Measurements from ENCODE around the gene ADA.

ADA gene

DNA sequence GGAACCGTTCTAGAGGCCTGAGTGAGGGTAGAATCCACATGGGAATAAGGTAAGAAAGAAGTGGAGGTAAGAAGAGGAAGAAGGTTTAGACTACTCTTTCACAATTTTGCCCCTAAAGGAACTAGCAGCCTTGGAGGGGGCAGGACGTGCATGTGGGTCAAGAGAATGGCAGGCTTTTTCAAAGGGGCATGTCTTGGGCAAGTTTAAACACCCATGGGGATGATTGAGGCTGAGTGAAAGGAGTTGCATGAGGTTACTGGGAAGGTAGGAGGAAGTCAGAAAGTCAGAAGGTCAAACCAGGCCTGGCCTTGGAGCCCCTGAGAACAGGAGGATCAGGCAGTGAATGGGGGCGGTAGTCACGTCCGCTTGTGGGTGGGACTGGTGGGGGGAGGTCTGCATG lies 10.2 kb downstream of the ADA start:
- no peaks in the 10 kb centered on the region for H3K9me2 ChIP-seq (replicated peaks; ENCODE audit: low read depth, low read length)
- H3K4me1 ChIP-seq (ENCODE audit: insufficient read depth, low read length, poor library complexity, severe bottlenecking) = peaks cover 52% of the 10 kb centered on the region
- no peaks in the 10 kb centered on the region for H4K20me1 ChIP-seq (ENCODE audit: insufficient read depth, low read length, poor library complexity, severe bottlenecking)
- no peaks in the 10 kb centered on the region for H3K9me3 ChIP-seq (ENCODE audit: insufficient read depth, low read depth, low read length)
- peaks cover 73% of the 10 kb centered on the region for H3K79me2 ChIP-seq (ENCODE audit: insufficient read depth, low read length)
- no peaks in the 10 kb centered on the region for H3K27me3 ChIP-seq (ENCODE audit: insufficient read depth, low read length, poor library complexity, severe bottlenecking)
- no peak overlapping the region for H3K4me3 ChIP-seq (ENCODE audit: low read length, poor library complexity, severe bottlenecking)
- H3K4me2 ChIP-seq (ENCODE audit: low read depth, low read length, poor library complexity, severe bottlenecking) = peak overlapping the region; percentile 1
- no peak overlapping the region for H2AFZ ChIP-seq (ENCODE audit: low read length)
- peaks cover 10% of the 10 kb centered on the region; the same call in 1 of the 2 replicates for H3F3A ChIP-seq (ENCODE audit: low read depth)
- peak overlapping the region; percentile 83 for H3K9ac ChIP-seq (ENCODE audit: low read depth, low read length, poor library complexity, severe bottlenecking)
- peaks cover 9% of the 10 kb centered on the region; the same call in 1 of the 2 replicates for H3K36me3 ChIP-seq (ENCODE audit: insufficient read depth, low read length)
- TF ChIP-seq EZH2phosphoT487 (IDR thresholded peaks at IDR 0.05; ENCODE audit: borderline replicate concordance) = no peak

DNA sequence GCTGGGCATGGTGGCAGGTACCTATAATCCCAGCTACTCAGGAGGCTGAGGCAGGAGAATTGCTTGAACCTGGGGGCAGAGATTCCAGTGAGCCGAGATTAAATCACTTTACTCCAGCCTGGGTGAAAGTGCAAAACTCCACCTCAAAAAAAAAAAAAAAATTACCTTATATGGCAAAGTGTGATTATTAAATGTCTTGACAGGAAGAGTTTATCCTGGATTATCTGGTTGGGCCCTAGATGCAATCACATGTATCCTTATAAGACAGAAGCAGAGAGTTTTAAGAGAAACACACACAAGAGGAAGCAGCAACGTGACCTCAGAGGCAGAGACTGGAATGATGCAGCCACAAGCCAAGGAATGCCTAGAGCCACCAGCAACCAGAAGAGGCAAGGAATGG lies 11.0 kb downstream of the ADA start:
- Histone ChIP-seq H3F3A (ENCODE audit: low read depth) (peaks cover 2% of the 10 kb centered on the region; the same call in 1 of the 2 replicates), H3K9me3 (ENCODE audit: insufficient read depth, low read depth, low read length) (no peaks in the 10 kb centered on the region), H3K9ac (ENCODE audit: low read depth, low read length, poor library complexity, severe bottlenecking) (peak overlapping the region; percentile 83), H3K36me3 (ENCODE audit: insufficient read depth, low read length) (peaks cover 16% of the 10 kb centered on the region; the same call in 1 of the 2 replicates), H2AFZ (ENCODE audit: low read length) (no peak overlapping the region), H3K79me2 (ENCODE audit: insufficient read depth, low read length) (peaks cover 71% of the 10 kb centered on the region), H3K27me3 (ENCODE audit: insufficient read depth, low read length, poor library complexity, severe bottlenecking) (no peaks in the 10 kb centered on the region), H3K4me2 (ENCODE audit: low read depth, low read length, poor library complexity, severe bottlenecking) (no peak overlapping the region), H3K9me2 (replicated peaks; ENCODE audit: low read depth, low read length) (no peaks in the 10 kb centered on the region), H4K20me1 (ENCODE audit: insufficient read depth, low read length, poor library complexity, severe bottlenecking) (no peaks in the 10 kb centered on the region), H3K4me1 (ENCODE audit: insufficient read depth, low read length, poor library complexity, severe bottlenecking) (peaks cover 46% of the 10 kb centered on the region), H3K4me3 (ENCODE audit: low read length, poor library complexity, severe bottlenecking) (no peak overlapping the region)
- TF ChIP-seq EZH2phosphoT487 (IDR thresholded peaks at IDR 0.05; ENCODE audit: borderline replicate concordance) = no peak
- TF ChIP-seq, protein P1, sequence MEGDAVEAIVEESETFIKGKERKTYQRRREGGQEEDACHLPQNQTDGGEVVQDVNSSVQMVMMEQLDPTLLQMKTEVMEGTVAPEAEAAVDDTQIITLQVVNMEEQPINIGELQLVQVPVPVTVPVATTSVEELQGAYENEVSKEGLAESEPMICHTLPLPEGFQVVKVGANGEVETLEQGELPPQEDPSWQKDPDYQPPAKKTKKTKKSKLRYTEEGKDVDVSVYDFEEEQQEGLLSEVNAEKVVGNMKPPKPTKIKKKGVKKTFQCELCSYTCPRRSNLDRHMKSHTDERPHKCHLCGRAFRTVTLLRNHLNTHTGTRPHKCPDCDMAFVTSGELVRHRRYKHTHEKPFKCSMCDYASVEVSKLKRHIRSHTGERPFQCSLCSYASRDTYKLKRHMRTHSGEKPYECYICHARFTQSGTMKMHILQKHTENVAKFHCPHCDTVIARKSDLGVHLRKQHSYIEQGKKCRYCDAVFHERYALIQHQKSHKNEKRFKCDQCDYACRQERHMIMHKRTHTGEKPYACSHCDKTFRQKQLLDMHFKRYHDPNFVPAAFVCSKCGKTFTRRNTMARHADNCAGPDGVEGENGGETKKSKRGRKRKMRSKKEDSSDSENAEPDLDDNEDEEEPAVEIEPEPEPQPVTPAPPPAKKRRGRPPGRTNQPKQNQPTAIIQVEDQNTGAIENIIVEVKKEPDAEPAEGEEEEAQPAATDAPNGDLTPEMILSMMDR (conservative IDR thresholded peaks at IDR 0.05; ENCODE audit: low read length) = no peak

DNA sequence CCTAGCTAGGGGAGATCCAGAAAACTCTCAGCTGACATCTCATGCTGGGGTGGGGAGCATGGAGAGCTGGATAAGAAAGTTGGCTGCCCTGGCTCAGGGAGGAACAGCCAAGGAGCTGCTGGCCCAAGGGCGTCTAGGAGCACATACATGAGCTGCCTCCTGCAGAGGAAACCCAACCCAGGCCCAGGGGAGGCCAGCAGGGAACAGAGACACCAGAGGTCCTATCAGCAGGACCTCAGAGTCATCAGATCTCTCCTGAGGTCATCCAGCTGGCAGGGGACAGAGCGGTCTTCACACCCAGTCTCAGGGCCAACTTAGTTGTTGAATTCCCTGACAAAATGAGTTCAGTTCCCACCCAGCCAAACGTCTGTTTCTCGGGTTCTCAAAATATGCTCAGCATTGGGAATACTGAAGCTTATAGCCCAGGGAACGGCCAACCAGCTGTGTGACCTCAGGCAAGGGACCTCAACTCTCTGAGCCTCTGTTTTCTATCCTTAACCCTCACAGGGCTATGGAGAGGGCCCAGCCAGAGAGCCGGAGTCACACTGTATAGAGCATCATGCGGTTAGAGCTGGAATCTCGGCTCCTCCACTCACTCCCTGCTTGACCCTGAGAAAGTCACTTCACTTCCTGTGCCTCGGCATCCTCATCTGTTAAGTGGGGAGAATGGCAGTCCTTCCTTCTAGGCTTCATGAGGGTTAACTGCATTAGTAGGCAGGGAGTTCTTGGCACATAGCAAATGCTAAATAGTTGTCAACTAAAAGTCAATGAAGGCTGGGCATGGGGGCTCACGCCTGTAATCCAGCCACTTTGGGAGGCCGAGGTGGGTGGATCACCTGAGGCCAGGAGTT lies 13.8 kb downstream of the ADA start:
- Histone ChIP-seq H3K9ac (ENCODE audit: low read depth, low read length, poor library complexity, severe bottlenecking) (no peak overlapping the region), H3K4me3 (ENCODE audit: low read length, poor library complexity, severe bottlenecking) (no peak overlapping the region), H3K9me2 (replicated peaks; ENCODE audit: low read depth, low read length) (no peaks in the 10 kb centered on the region), H3K79me2 (ENCODE audit: insufficient read depth, low read length) (peaks cover 44% of the 10 kb centered on the region), H3K27me3 (ENCODE audit: insufficient read depth, low read length, poor library complexity, severe bottlenecking) (no peaks in the 10 kb centered on the region), H3K36me3 (ENCODE audit: insufficient read depth, low read length) (peaks cover 41% of the 10 kb centered on the region; the same call in 1 of the 2 replicates), H3F3A (ENCODE audit: low read depth) (0 out of 2 replicates have a peak, but pooled peaks cover under 1% of the 10 kb centered on the region), H4K20me1 (ENCODE audit: insufficient read depth, low read length, poor library complexity, severe bottlenecking) (no peaks in the 10 kb centered on the region), H3K9me3 (ENCODE audit: insufficient read depth, low read depth, low read length) (no peaks in the 10 kb centered on the region), H3K4me2 (ENCODE audit: low read depth, low read length, poor library complexity, severe bottlenecking) (no peak overlapping the region), H3K4me1 (ENCODE audit: insufficient read depth, low read length, poor library complexity, severe bottlenecking) (peaks cover 20% of the 10 kb centered on the region), H2AFZ (ENCODE audit: low read length) (no peak overlapping the region)
- TF ChIP-seq EZH2phosphoT487 (IDR thresholded peaks at IDR 0.05; ENCODE audit: borderline replicate concordance) = no peak
- TF ChIP-seq, protein P1 (conservative IDR thresholded peaks at IDR 0.05; ENCODE audit: low read length) = no peak
